Measurements from ENCODE around the gene AP1S3.

AP1S3 gene

DNA sequence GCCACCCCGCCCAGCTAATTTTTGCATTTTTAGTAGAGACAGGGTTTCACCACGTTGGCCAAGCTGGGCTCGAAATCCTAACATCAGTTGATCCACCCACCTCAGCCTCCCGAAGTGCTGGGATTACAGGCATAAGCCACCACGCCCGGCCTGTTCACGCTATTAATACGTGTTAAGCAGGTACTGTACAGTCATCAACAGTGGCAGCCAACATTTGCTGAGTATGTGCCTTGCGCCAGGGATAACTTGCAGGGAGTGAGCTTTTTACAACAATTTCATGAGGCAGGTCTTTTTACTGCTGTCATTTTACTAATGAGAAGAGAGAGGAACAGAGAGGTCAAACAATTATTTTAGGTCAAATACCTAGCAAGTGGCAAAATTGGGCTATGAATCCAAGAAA is 115.2 kb downstream of the AP1S3 start:
- no peak for DNase-seq (ENCODE audit: low spot score)

DNA sequence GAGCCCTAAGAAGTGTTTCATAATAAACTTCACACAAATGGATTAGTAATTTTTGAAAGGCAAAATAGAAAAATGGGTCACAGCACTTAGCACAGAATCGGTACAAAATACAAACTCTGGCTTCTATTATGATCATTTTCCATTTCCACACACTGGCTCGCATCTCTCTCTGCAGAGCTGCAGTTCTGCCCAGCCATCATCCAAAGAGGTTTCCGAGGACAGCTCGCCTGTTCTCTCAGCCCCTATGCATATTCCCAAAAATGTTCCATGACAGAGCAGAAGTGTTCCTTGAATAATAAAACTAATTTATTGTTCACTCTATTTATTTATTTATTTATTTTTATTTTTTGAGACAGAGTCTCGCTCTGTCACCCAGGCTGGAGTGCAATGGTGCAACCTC is 115.6 kb downstream of the AP1S3 start:
- no peak for DNase-seq (ENCODE audit: low spot score)

DNA sequence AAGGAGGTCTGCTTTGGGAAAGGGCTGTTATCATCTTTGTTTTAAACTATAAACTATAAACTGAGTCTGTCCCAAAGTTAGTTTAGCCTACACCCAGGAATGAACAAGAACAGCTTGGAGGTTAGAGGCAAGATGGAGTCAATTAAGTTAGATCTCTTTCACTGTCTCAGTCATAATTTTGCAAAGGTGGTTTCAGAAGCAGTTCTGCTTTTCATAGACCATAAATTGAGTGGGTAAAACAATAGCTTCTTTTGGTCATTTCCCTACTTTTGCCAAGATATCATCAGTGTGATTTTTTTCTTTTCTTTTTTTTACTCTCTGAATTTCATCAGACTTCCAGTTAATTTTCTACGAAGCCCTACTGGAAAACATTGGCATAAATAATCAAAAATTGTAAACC is 117.0 kb downstream of the AP1S3 start:
- DNase-seq (ENCODE audit: low spot score): no peak

DNA sequence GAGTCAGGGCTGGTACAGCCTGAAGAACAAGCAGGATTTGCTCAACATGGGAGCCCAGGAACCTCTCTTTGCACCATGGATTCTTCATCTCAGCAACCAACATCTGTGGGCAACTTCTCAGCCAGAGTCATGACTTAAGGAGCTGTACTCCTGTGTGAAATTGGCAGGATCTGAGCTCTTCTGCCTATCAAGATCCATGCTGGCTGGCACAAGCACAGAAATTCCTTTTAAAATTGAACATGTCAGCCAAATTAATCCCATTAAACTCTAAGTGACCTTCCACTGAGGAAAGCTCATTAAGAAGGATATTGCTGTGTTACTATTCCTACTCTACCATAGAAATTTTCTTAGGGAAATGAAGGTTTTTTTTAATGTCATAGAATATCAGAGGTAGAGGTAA is 124.7 kb downstream of the AP1S3 start:
- no peak for DNase-seq (ENCODE audit: low spot score)

DNA sequence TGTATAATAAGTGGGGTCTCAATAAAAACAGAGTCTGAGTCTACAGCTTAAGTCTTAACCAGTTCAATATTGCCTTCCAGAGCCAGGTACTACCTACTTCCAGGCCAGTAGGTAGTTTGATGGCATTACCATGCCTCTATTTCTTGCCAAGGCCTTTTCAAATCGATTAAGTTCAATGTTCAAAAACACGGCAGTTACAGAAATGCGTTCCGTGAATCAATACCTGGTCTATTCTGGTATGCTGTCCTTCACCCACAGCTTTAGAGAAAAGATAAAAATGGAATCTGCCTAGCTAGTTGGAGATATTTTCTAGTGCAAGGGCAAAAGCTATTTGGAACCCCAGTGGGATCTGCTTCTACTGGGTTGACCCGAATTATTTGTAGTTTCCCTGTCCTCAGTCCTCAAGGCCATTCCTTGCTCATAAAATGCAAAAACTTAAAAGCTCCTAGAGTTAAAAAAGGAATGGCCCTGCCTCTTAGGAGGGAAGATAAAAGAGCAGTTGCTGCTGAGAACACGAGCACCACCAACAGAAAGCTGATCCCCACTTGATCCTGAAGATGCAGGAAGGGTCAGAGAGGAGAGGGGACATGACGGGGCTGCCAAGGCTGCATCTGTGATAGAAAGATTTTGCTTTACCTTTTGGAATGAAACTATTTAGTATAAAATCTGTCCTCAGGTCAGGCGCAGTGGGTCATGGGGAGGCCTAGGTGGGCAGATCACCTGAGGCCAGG is 125.6 kb downstream of the AP1S3 start:
- no peak for DNase-seq (ENCODE audit: low spot score)
